Measurements from ENCODE around the gene DDX5. TPM values are rescaled to one million over a fixed set of nuclear protein-coding genes. Genes with fewer than 3 reads are reported as not detected.

DDX5 gene
- total RNA-seq, 4 donors from 2014 or later, result 471 to 699 (median 575) TPM

- no peak for TF ChIP-seq CTCF (IDR thresholded peaks at IDR 0.05; ENCODE audit: low read depth)
These were observed 47.3 kb downstream of the DDX5 start for GRCh38 chr17:64458756-64459155.

GRCh38 chr17:64457156-64457555 is 48.9 kb downstream of the DDX5 start:
- TF ChIP-seq CTCF (IDR thresholded peaks at IDR 0.05; ENCODE audit: low read depth), result no peak

- TF ChIP-seq CTCF (IDR thresholded peaks at IDR 0.05; ENCODE audit: low read depth), result no peak
These were observed 49.9 kb downstream of the DDX5 start for GRCh38 chr17:64455993-64456885.

DNA sequence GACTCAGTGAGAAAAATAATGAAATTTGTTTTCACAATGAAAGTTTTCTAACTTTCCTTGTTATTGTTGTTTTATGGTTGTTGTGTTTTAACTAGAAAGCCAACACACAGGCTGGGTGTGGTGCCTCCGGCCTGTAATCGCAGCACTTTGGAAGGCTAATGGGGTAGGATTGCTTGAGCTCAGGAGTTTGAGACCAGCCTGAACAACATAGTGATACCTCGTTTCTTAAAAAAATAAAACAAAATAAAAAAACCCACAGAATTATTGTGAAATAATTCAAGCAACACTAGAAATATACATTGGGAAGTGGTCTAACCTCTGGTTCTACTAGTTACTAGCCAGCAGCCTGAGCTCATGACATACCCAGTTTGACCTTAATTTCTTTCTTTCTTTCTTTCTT is 56.5 kb downstream of the DDX5 start:
- no peak for TF ChIP-seq CTCF (IDR thresholded peaks at IDR 0.05; ENCODE audit: low read depth)

GRCh38 chr17:64448665-64449512 is 57.2 kb downstream of the DDX5 start, which contains the start of gene MILR1:
Gene MILR1 (plus strand): TSS chr17:64449115. CDS start chr17:64449169, 54 bp downstream.
- TF ChIP-seq CTCF (IDR thresholded peaks at IDR 0.05; ENCODE audit: low read depth), result no peak

Small RNA genes within 50 kb of the gene (small RNA-seq; reads per million reads assigned to genes)
- not detected for gene ATP5MFP4

Other genes with a start within 250 kb of the DDX5 start
- 100 to 1,000 TPM in 2 of 4 donors, 10 to 100 TPM in 2; 75.3 to 119 (median 102) TPM for gene TEX2, start 243.0 kb downstream of the DDX5 start, total RNA-seq
- gene PECAM1, start 115.4 kb downstream of the DDX5 start, total RNA-seq, result 100 to 1,000 TPM; 168 to 190 (median 174) TPM
- 10 to 100 TPM in 3 of 4 donors, 1 to 10 TPM in 1; 9.9 to 39.6 (median 14.6) TPM for gene MILR1, start 57.2 kb downstream of the DDX5 start, total RNA-seq
- gene POLG2, start 9.2 kb downstream of the DDX5 start, total RNA-seq, result 1 to 10 TPM; 6.4 to 8.8 (median 7.5) TPM
- gene CEP95, start 688 bp upstream of the DDX5 start, total RNA-seq, result 10 to 100 TPM; 41.6 to 71.4 (median 53.4) TPM
- 10 to 100 TPM; 22.7 to 42.4 (median 27.6) TPM for gene SMURF2, start 156.0 kb upstream of the DDX5 start, total RNA-seq

Measured in subcutaneous adipose tissue (tissue), 4 donors.